ENCODE measurements around the gene ARID1A.

ARID1A gene

DNA sequence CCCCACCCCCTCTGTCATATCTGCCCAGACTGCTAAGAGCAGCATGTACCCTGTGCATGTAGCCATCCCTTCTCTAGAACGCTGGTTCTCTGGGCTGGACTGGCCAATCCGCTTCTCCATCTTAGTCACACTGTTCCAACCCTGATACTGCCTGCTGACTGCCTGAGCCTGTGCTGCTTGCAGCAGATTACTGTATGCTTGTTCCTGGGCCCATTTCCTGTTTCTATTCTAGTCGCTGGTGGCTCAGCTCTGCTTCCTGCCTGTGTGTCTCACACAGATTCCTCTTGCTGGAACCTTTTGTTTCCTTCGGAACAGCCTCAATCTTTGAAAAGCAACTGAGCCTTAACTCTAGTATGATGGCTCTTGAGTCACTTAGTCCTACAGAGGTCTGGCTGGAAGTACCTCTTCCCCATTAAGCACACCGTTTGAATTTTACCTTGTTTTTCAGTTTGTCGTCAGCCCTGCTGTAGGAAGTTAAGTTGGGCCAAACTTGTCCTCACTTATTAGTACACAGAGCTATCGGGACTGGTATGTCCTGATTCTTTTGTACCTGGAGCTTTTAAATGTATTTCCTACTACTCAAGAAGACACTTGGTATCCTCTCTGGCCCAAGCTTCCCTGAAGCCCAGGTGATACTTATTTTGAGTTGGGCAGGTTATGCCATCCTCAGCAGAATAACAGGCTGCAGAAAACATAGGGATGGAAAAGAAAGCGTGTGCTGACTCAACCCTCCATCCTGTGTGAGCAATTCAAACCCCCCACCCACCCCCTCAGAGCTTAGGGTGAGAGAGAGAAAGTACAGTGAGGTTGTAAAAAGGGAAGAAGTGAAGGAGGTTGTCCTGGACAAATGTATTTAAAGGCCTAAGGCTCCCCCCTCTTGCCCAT is 48.5 kb downstream of the ARID1A start:
- TF ChIP-seq, protein P1, sequence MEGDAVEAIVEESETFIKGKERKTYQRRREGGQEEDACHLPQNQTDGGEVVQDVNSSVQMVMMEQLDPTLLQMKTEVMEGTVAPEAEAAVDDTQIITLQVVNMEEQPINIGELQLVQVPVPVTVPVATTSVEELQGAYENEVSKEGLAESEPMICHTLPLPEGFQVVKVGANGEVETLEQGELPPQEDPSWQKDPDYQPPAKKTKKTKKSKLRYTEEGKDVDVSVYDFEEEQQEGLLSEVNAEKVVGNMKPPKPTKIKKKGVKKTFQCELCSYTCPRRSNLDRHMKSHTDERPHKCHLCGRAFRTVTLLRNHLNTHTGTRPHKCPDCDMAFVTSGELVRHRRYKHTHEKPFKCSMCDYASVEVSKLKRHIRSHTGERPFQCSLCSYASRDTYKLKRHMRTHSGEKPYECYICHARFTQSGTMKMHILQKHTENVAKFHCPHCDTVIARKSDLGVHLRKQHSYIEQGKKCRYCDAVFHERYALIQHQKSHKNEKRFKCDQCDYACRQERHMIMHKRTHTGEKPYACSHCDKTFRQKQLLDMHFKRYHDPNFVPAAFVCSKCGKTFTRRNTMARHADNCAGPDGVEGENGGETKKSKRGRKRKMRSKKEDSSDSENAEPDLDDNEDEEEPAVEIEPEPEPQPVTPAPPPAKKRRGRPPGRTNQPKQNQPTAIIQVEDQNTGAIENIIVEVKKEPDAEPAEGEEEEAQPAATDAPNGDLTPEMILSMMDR (IDR thresholded peaks at IDR 0.05; ENCODE audit: low read depth, low read length, missing control alignments), result no peak
- no peak overlapping the region for H3K4me3 ChIP-seq (ENCODE audit: low read depth, low read length)

GRCh38 chr1:26745191-26745590 is 49.4 kb downstream of the ARID1A start:
- no peak overlapping the region for H3K4me3 ChIP-seq (ENCODE audit: low read depth, low read length)
- in situ Hi-C loops (cut with HindIII; ENCODE audit: low sequenced_read_pairs), result no loop called here

More for the DNA sequence above, 48.5 kb downstream of the ARID1A start:
- DNase-seq (ENCODE audit: low read depth), result no peak
- in situ Hi-C loops (cut with HindIII; ENCODE audit: low sequenced_read_pairs), result no loop called here

DNA sequence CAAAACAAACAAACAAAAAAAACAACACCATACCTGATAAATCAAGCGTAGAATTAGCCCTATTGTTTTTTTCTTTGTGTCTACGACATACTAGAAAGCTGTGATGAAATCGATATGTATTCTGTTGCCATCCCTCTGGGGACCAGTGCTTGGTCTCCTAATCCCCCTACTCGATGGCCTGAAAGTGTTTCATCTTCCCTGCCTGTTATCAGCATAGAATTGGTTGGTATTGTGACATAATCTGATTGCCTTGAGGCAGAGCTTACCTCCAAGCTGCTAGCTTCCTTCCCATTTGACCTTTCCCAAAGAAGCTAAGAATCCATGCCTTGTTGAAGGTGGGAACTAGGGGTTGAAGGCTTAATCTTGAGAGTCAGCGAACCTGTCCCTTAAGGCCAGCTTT is 51.2 kb downstream of the ARID1A start:
- in situ Hi-C loops (cut with HindIII; ENCODE audit: low sequenced_read_pairs), result no loop called here
- DNase-seq (ENCODE audit: low read depth), result no peak
- TF ChIP-seq, protein P1 (IDR thresholded peaks at IDR 0.05; ENCODE audit: low read depth, low read length, missing control alignments), result no peak
- H3K4me3 ChIP-seq (ENCODE audit: low read depth, low read length), result no peak overlapping the region

More at GRCh38 chr1:26745191-26745590, 49.4 kb downstream of the ARID1A start:
- TF ChIP-seq, protein P1 (IDR thresholded peaks at IDR 0.05; ENCODE audit: low read depth, low read length, missing control alignments), result no peak
- DNase-seq (ENCODE audit: low read depth), result no peak

DNA sequence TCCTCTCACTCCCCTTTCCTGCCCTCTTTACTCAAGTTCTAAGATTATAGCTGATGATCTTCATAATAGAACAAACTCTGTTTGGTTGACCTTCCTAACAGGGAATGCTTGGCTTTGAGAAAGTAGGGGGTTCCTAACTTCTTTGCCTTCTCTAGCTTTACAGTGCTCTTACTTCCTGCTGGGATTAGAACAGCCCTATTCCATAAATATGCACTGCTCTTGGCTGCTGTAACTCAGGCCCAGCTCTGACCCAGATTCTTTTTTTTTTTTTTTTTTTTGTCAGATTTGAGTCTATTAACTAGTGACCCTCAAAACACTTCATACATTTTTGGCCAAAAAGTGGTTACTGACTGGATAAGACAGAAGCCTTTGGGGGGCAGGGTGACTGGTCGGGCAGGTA is 52.5 kb downstream of the ARID1A start:
- no peak overlapping the region for H3K4me3 ChIP-seq (ENCODE audit: low read depth, low read length)
- TF ChIP-seq, protein P1 (IDR thresholded peaks at IDR 0.05; ENCODE audit: low read depth, low read length, missing control alignments), result no peak
- DNase-seq (ENCODE audit: low read depth), result no peak
- in situ Hi-C loops (cut with HindIII; ENCODE audit: low sequenced_read_pairs), result no loop called here

- TF ChIP-seq, protein P1 (IDR thresholded peaks at IDR 0.05; ENCODE audit: low read depth, low read length, missing control alignments), result no peak
- in situ Hi-C loops (cut with HindIII; ENCODE audit: low sequenced_read_pairs), result no loop called here
- H3K4me3 ChIP-seq (ENCODE audit: low read depth, low read length), result no peak overlapping the region
- no peak for DNase-seq (ENCODE audit: low read depth)
These were observed 53.6 kb downstream of the ARID1A start for GRCh38 chr1:26749458-26749857.

- H3K4me3 ChIP-seq (ENCODE audit: low read depth, low read length), result no peak overlapping the region
- in situ Hi-C loops (cut with HindIII; ENCODE audit: low sequenced_read_pairs), result no loop called here
- TF ChIP-seq, protein P1 (IDR thresholded peaks at IDR 0.05; ENCODE audit: low read depth, low read length, missing control alignments), result no peak
- no peak for DNase-seq (ENCODE audit: low read depth)
These were observed 54.6 kb downstream of the ARID1A start for GRCh38 chr1:26750428-26750827.
